ENCODE data around the gene MAD1L1.

DNA sequence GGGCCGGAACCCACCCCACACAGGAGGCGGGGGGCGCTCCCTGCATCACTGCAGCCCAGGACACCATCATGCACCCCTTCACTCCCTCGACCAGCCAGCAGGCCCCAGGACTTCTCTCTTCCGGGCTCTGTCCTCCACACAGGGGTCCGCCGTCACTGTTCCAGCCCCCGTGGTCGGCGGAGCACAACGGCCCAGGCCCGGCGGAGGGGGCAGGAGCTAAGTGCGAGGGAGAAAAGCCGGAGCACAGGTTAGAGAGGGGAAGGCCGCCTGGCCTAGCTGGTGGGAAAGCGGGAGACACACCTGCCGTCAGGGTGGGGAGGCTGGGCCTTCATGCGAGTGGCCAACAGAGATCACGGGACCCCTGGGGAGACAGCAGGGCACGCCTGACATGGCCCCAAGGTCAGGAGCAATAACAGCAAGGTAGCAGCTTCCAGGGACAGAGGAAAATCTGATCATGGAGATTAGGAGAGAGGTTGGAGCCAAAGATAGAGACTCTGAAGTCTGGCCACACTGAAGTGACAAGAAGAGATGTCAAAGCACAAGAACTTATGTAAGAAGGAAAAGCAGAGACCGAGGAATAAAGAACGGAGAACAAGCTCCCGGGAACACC is 151.1 kb downstream of the MAD1L1 start:
- TF ChIP-seq, protein P1, sequence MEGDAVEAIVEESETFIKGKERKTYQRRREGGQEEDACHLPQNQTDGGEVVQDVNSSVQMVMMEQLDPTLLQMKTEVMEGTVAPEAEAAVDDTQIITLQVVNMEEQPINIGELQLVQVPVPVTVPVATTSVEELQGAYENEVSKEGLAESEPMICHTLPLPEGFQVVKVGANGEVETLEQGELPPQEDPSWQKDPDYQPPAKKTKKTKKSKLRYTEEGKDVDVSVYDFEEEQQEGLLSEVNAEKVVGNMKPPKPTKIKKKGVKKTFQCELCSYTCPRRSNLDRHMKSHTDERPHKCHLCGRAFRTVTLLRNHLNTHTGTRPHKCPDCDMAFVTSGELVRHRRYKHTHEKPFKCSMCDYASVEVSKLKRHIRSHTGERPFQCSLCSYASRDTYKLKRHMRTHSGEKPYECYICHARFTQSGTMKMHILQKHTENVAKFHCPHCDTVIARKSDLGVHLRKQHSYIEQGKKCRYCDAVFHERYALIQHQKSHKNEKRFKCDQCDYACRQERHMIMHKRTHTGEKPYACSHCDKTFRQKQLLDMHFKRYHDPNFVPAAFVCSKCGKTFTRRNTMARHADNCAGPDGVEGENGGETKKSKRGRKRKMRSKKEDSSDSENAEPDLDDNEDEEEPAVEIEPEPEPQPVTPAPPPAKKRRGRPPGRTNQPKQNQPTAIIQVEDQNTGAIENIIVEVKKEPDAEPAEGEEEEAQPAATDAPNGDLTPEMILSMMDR (IDR thresholded peaks at IDR 0.05), result no peak
- TF ChIP-seq POLR2A (IDR thresholded peaks at IDR 0.05) (no peak), EP300 (IDR thresholded peaks at IDR 0.05) (no peak), POLR2AphosphoS5 (IDR thresholded peaks at IDR 0.05) (no peak)
